ENCODE data around the gene CYP2J2.

- TF ChIP-seq, protein P1, sequence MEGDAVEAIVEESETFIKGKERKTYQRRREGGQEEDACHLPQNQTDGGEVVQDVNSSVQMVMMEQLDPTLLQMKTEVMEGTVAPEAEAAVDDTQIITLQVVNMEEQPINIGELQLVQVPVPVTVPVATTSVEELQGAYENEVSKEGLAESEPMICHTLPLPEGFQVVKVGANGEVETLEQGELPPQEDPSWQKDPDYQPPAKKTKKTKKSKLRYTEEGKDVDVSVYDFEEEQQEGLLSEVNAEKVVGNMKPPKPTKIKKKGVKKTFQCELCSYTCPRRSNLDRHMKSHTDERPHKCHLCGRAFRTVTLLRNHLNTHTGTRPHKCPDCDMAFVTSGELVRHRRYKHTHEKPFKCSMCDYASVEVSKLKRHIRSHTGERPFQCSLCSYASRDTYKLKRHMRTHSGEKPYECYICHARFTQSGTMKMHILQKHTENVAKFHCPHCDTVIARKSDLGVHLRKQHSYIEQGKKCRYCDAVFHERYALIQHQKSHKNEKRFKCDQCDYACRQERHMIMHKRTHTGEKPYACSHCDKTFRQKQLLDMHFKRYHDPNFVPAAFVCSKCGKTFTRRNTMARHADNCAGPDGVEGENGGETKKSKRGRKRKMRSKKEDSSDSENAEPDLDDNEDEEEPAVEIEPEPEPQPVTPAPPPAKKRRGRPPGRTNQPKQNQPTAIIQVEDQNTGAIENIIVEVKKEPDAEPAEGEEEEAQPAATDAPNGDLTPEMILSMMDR (IDR thresholded peaks at IDR 0.05 in 4 of 5, conservative IDR thresholded peaks at IDR 0.05 in 1 of 5): no peak
- TF ChIP-seq POLR2A (IDR thresholded peaks at IDR 0.05): no peak
These were observed 81.5 kb downstream of the CYP2J2 start for GRCh38 chr1:59845091-59845490.
